GM23338 (cell line): ENCODE data around the gene PLA2G4B. TPM values are rescaled to one million over a fixed set of nuclear protein-coding genes. Genes with fewer than 3 reads are reported as not detected.

Experiments used
- ATAC-seq: fragments of 200-7000 bp; cut with Tn5 transposase; 3 replicates; pipeline ENCODE4 v1.9.1; 2020
- DNase-seq: peaks from one replicate; pipeline ENCODE4 v3.0.0-alpha.2; 2015; ENCODE audit warnings: low spot score
- H2AFZ ChIP-seq: fragments of 200-600 bp; sonication (generic); 2 replicates; pipeline ENCODE4 v1.8.0; 2016; ENCODE audit warnings: antibody characterized with exemption, mild to moderate bottlenecking, moderate library complexity
- H3F3A ChIP-seq: fragments of 200-600 bp; sonication (generic); replicated peaks from 2 replicates; pipeline ENCODE4 v1.8.0; 2017; ENCODE audit warnings: antibody characterized with exemption, mixed run types, low read depth
- H3K27ac ChIP-seq: fragments of 200-600 bp; sonication (generic); 2 replicates; pipeline ENCODE4 v1.6.1; 2016; ENCODE audit warnings: low read depth
- H3K27me3 ChIP-seq: fragments of 200-600 bp; sonication (generic); 2 replicates; pipeline ENCODE4 v1.8.0; 2016; ENCODE audit warnings: mild to moderate bottlenecking, mixed run types, moderate library complexity; ENCODE audit not compliant: insufficient read depth
- H3K36me3 ChIP-seq: fragments of 200-600 bp; sonication (generic); 2 replicates; pipeline ENCODE4 v1.8.0; 2016; ENCODE audit warnings: mild to moderate bottlenecking; ENCODE audit not compliant: insufficient read depth
- H3K4me1 ChIP-seq: fragments of 200-600 bp; sonication (generic); 2 replicates; pipeline ENCODE4 v1.8.0; 2016; ENCODE audit warnings: mild to moderate bottlenecking, moderate library complexity; ENCODE audit not compliant: insufficient read depth
- H3K4me2 ChIP-seq: fragments of 200-600 bp; sonication (generic); 2 replicates; pipeline ENCODE4 v1.7.1; 2017; ENCODE audit warnings: mixed run types
- H3K4me3 ChIP-seq: fragments of 200-600 bp; sonication (generic); 2 replicates; pipeline ENCODE4 v1.6.1; 2016; ENCODE audit warnings: mixed run types
- H3K79me2 ChIP-seq: fragments of 200-600 bp; sonication (generic); replicated peaks from 2 replicates; pipeline ENCODE4 v1.8.0; 2017; ENCODE audit warnings: mild to moderate bottlenecking; ENCODE audit not compliant: insufficient read depth
- H3K9me2 ChIP-seq: fragments of 200-600 bp; sonication (generic); 2 replicates; pipeline ENCODE4 v1.8.0; 2017; ENCODE audit not compliant: insufficient read depth
- H4K20me1 ChIP-seq: fragments of 200-600 bp; sonication (generic); replicated peaks from 2 replicates; pipeline ENCODE4 v1.8.0; 2017; ENCODE audit warnings: mild to moderate bottlenecking; ENCODE audit not compliant: insufficient read depth
- H3K27ac Mint-ChIP-seq: 2 replicates; pipeline ENCODE4 v1.8.0; 2020; ENCODE audit warnings: inconsistent platforms, mild to moderate bottlenecking, moderate library complexity, mixed read lengths
- H3K27me3 Mint-ChIP-seq: 3 replicates; pipeline ENCODE4 v1.8.0; 2022; ENCODE audit warnings: low read depth, mild to moderate bottlenecking, moderate library complexity, mixed read lengths, inconsistent platforms; ENCODE audit not compliant: insufficient read depth, poor library complexity
- H3K36me3 Mint-ChIP-seq: 3 replicates; pipeline ENCODE4 v1.8.0; 2021; ENCODE audit warnings: low read depth, mild to moderate bottlenecking, inconsistent platforms, moderate library complexity, mixed read lengths
- H3K4me1 Mint-ChIP-seq: 3 replicates; pipeline ENCODE4 v1.8.0; 2020; ENCODE audit warnings: mild to moderate bottlenecking, inconsistent platforms, mixed read lengths
- H3K4me3 Mint-ChIP-seq: 3 replicates; pipeline ENCODE4 v1.8.0; 2021; ENCODE audit warnings: moderate library complexity, mild to moderate bottlenecking, inconsistent platforms, mixed read lengths
- H3K9me3 Mint-ChIP-seq: 3 replicates; pipeline ENCODE4 v1.8.0; 2020; ENCODE audit warnings: moderate library complexity, mild to moderate bottlenecking, inconsistent platforms, mixed read lengths
- CREB1 ChIP-seq: fragments of 250-450 bp; sonication (Bioruptor Pico); IDR thresholded peaks from 2 replicates; pipeline ENCODE4 v1.5.0; 2020; ENCODE audit warnings: low read depth, mild to moderate bottlenecking, moderate library complexity
- ETS1 ChIP-seq: IDR thresholded peaks from 2 replicates; pipeline ENCODE4 v1.6.1; 2016; ENCODE audit warnings: antibody characterized with exemption
- JUNB ChIP-seq: IDR thresholded peaks from one replicate; pipeline ENCODE4 v1.6.1; 2016; ENCODE audit warnings: antibody characterized with exemption; ENCODE audit not compliant: unreplicated experiment
- NANOG ChIP-seq: IDR thresholded peaks from 2 replicates; pipeline ENCODE4 v1.6.1; 2016; ENCODE audit warnings: antibody characterized with exemption, borderline replicate concordance
- STAT1 ChIP-seq: IDR thresholded peaks from one replicate; pipeline ENCODE4 v1.6.1; 2016; ENCODE audit warnings: antibody characterized with exemption; ENCODE audit not compliant: unreplicated experiment
- ZNF114 ChIP-seq: fragments of 250-450 bp; sonication (Bioruptor Pico); IDR thresholded peaks from 2 replicates; pipeline ENCODE4 v1.5.0; 2020; ENCODE audit warnings: mild to moderate bottlenecking, moderate library complexity
- ZNF331 ChIP-seq: fragments of 250-450 bp; sonication (Bioruptor Pico); IDR thresholded peaks from 2 replicates; pipeline ENCODE4 v1.5.0; 2020; ENCODE audit warnings: low read depth, mild to moderate bottlenecking, moderate library complexity
- ZNF462 ChIP-seq: fragments of 250-450 bp; sonication (Bioruptor Pico); IDR thresholded peaks from 2 replicates; pipeline ENCODE4 v1.5.0; 2020; ENCODE audit warnings: mild to moderate bottlenecking, moderate library complexity
- polyA plus RNA-seq: library from polyadenylated mRNA; unstranded; fragments of >200 nt; fragmentation: Nextera tagmentation; extraction: Ambion mirVana; gene quantifications from 2 replicates; pipeline ENCODE4 v1.2.1, GENCODE V29; 2016
- total RNA-seq: library from RNA; depleted of rRNA; stranded (reverse); fragments of >200 nt; shearing (Covaris generic); gene quantifications from 2 replicates; pipeline ENCODE4 v1.2.3, GENCODE V29; 2014
- TF ChIP-seq, protein P1 (sequence below): IDR thresholded peaks from one replicate; pipeline ENCODE4 v1.6.1; 2018; ENCODE audit warnings: antibody characterized with exemption; ENCODE audit not compliant: unreplicated experiment
- TF ChIP-seq, protein P2 (sequence below), 2 experiments: fragments of 200-600 bp in 1 of 2; sonication (generic) in 1 of 2; conservative IDR thresholded peaks; 2 replicates each; pipeline versions ENCODE4 v1.5.1 to v1.6.1; 2016 to 2017; ENCODE audit warnings: antibody characterized with exemption in 2 of 2, low read depth in 2 of 2, mild to moderate bottlenecking in 2 of 2, moderate library complexity in 1 of 2

PLA2G4B gene
- total and polyA plus RNA-seq, 2 experiments from 2014 or later = 4.4 to 9.6 TPM

DNA sequence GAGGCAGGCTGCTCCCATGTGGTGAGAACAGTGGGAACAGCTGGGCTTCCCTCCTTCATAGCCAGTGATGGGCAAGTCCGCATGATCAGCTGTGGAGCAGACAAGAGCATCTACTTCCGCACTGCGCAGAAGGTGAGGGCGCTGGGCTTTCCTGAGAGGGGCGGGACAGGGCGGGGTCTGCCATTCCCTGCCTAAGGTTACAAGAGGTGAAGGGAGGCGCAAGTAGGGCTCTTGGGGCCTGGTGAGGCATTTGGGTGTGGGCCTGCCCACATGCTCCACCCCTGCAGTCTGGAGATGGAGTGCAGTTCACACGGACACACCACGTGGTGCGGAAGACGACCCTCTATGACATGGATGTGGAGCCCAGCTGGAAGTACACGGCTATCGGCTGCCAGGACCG, 21.3 kb upstream of the PLA2G4B start:
- H4K20me1 ChIP-seq = no peaks in the 10 kb centered on the region
- Mint-ChIP-seq H3K27ac (no peak overlapping the region), H3K4me1 (no peaks in the 10 kb centered on the region), H3K36me3 (no peaks in the 10 kb centered on the region; the same call in 2 of the 3 replicates), H3K4me3 (no peak overlapping the region), H3K9me3 (no peaks in the 10 kb centered on the region), H3K27me3 (no peaks in the 10 kb centered on the region)
- TF ChIP-seq, protein P1, sequence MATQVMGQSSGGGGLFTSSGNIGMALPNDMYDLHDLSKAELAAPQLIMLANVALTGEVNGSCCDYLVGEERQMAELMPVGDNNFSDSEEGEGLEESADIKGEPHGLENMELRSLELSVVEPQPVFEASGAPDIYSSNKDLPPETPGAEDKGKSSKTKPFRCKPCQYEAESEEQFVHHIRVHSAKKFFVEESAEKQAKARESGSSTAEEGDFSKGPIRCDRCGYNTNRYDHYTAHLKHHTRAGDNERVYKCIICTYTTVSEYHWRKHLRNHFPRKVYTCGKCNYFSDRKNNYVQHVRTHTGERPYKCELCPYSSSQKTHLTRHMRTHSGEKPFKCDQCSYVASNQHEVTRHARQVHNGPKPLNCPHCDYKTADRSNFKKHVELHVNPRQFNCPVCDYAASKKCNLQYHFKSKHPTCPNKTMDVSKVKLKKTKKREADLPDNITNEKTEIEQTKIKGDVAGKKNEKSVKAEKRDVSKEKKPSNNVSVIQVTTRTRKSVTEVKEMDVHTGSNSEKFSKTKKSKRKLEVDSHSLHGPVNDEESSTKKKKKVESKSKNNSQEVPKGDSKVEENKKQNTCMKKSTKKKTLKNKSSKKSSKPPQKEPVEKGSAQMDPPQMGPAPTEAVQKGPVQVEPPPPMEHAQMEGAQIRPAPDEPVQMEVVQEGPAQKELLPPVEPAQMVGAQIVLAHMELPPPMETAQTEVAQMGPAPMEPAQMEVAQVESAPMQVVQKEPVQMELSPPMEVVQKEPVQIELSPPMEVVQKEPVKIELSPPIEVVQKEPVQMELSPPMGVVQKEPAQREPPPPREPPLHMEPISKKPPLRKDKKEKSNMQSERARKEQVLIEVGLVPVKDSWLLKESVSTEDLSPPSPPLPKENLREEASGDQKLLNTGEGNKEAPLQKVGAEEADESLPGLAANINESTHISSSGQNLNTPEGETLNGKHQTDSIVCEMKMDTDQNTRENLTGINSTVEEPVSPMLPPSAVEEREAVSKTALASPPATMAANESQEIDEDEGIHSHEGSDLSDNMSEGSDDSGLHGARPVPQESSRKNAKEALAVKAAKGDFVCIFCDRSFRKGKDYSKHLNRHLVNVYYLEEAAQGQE = no peak
- TF ChIP-seq JUNB (no peak), STAT1 (no peak), ETS1 (no peak), ZNF462 (CRISPR knock-in tag) (no peak), ZNF331 (no peak), CREB1 (no peak), ZNF114 (no peak), NANOG (no peak)
- TF ChIP-seq, protein P2, sequence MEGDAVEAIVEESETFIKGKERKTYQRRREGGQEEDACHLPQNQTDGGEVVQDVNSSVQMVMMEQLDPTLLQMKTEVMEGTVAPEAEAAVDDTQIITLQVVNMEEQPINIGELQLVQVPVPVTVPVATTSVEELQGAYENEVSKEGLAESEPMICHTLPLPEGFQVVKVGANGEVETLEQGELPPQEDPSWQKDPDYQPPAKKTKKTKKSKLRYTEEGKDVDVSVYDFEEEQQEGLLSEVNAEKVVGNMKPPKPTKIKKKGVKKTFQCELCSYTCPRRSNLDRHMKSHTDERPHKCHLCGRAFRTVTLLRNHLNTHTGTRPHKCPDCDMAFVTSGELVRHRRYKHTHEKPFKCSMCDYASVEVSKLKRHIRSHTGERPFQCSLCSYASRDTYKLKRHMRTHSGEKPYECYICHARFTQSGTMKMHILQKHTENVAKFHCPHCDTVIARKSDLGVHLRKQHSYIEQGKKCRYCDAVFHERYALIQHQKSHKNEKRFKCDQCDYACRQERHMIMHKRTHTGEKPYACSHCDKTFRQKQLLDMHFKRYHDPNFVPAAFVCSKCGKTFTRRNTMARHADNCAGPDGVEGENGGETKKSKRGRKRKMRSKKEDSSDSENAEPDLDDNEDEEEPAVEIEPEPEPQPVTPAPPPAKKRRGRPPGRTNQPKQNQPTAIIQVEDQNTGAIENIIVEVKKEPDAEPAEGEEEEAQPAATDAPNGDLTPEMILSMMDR (conservative IDR thresholded peaks at IDR 0.05; ENCODE audit: low read depth in 2 of 2) = no peak
- no peak for DNase-seq
- no peaks in the 10 kb centered on the region for H3K9me2 ChIP-seq
- H2AFZ ChIP-seq = no peak overlapping the region
- no peaks in the 10 kb centered on the region for H3K79me2 ChIP-seq
- H3K27ac ChIP-seq = no peak overlapping the region
- ATAC-seq = no peak
- no peak overlapping the region for H3K4me3 ChIP-seq
- no peaks in the 10 kb centered on the region for H3K4me1 ChIP-seq
- no peak overlapping the region for H3K4me2 ChIP-seq
- no peaks in the 10 kb centered on the region for H3K36me3 ChIP-seq
- H3K27me3 ChIP-seq = no peaks in the 10 kb centered on the region
- H3F3A ChIP-seq = no peaks in the 10 kb centered on the region
